PC-3 (cell line): ENCODE measurements around the gene KCNQ1. TPM values are rescaled to one million over a fixed set of nuclear protein-coding genes. Genes with fewer than 3 reads are reported as not detected.

Experiments
- ATAC-seq: fragments of 200-7000 bp; cut with Tn5 transposase; 2 replicates; pipeline ENCODE4 v1.9.1; 2020; ENCODE audit warnings: mild to moderate bottlenecking, moderate library complexity
- BruUV-seq: library from RNA; stranded (reverse); fragments of 400-500 nt; replicated peaks from 2 replicates; lab custom pipeline; 2021; lab: Mats Ljungman, UMichigan
- CTCF ChIA-PET: fragments of 300-600 bp; sonication (Branson Sonifier 250); formaldehyde crosslinking; loops from one replicate; lab custom pipeline; 2022; ENCODE audit warnings: antibody characterized with exemption; lab: Charles Lee
- POLR2A ChIA-PET: fragments of 300-600 bp; sonication (Branson Sonifier 250); formaldehyde crosslinking; loops from one replicate; lab custom pipeline; 2022; ENCODE audit warnings: antibody characterized with exemption; ENCODE audit not compliant: unreplicated experiment; lab: Charles Lee
- DNase-seq: peaks from one replicate; pipeline ENCODE4 v3.0.0-alpha.2; 2015
- H2AFZ ChIP-seq: fragments of 300-600 bp; sonication (generic); 2 replicates; pipeline ENCODE4 v1.6.0; 2016; ENCODE audit warnings: antibody characterized with exemption, low read length
- H3F3A ChIP-seq: fragments of 300-600 bp; sonication (generic); one replicate; pipeline ENCODE4 v1.6.0; 2017; ENCODE audit warnings: antibody characterized with exemption, low read length, control low read depth, mild to moderate bottlenecking; ENCODE audit not compliant: unreplicated experiment
- H3K27ac ChIP-seq: fragments of 300-600 bp; sonication (generic); 2 replicates; pipeline ENCODE4 v1.5.1; 2016; ENCODE audit warnings: mild to moderate bottlenecking, low read length
- H3K27me3 ChIP-seq: fragments of 300-600 bp; sonication (generic); 2 replicates; pipeline ENCODE4 v1.6.1; 2016; ENCODE audit warnings: low read length, mixed read lengths
- H3K36me3 ChIP-seq: fragments of 300-600 bp; sonication (generic); 2 replicates; pipeline ENCODE4 v1.6.1; 2016; ENCODE audit warnings: low read depth, mixed run types, low read length, mixed read lengths
- H3K4me1 ChIP-seq: fragments of 300-600 bp; sonication (generic); 2 replicates; pipeline ENCODE4 v1.5.1; 2016; ENCODE audit warnings: low read length; ENCODE audit not compliant: insufficient read depth
- H3K4me2 ChIP-seq: fragments of 300-600 bp; sonication (generic); 2 replicates; pipeline ENCODE4 v1.6.0; 2016; ENCODE audit warnings: low read length
- H3K4me3 ChIP-seq: fragments of 300-600 bp; sonication (generic); 2 replicates; pipeline ENCODE4 v1.5.1; 2016; ENCODE audit warnings: mild to moderate bottlenecking, low read length, mixed read lengths
- H3K79me2 ChIP-seq: fragments of 300-600 bp; sonication (generic); 2 replicates; pipeline ENCODE4 v1.6.1; 2017; ENCODE audit warnings: low read length, mixed read lengths
- H3K9ac ChIP-seq: fragments of 300-600 bp; sonication (generic); 2 replicates; pipeline ENCODE4 v1.6.0; 2016; ENCODE audit warnings: mild to moderate bottlenecking, low read length
- H3K9me2 ChIP-seq: fragments of 300-600 bp; sonication (generic); replicated peaks from 2 replicates; pipeline ENCODE4 v1.6.1; 2016; ENCODE audit warnings: mixed run types, low read length, mixed read lengths
- H3K9me3 ChIP-seq: fragments of 300-600 bp; sonication (generic); 2 replicates; pipeline ENCODE4 v1.6.1; 2016; ENCODE audit warnings: low read length, mixed read lengths
- H4K20me1 ChIP-seq: fragments of 300-600 bp; sonication (generic); 2 replicates; pipeline ENCODE4 v1.6.1; 2016; ENCODE audit warnings: low read length, mixed read lengths
- EZH2 ChIP-seq: fragments of 300-600 bp; sonication (generic); IDR thresholded peaks from one replicate; pipeline ENCODE4 v1.6.1; 2017; ENCODE audit warnings: antibody characterized with exemption, mild to moderate bottlenecking, low read length; ENCODE audit not compliant: unreplicated experiment
- EZH2phosphoT487 ChIP-seq: fragments of 300-600 bp; sonication (generic); IDR thresholded peaks from 2 replicates; pipeline ENCODE4 v1.6.1; 2018; ENCODE audit warnings: mild to moderate bottlenecking, antibody characterized with exemption, low read length, borderline replicate concordance
- intact Hi-C: fragments of 100-400 bp; cut with micrococcal nuclease; formaldehyde crosslinking; loops from 2 replicates; pipeline ENCODE4 v1.9.0; 2023
- total RNA-seq: library from RNA; depleted of rRNA; stranded (reverse); fragments of >200 nt; gene quantifications from 2 replicates; pipeline ENCODE4 v1.2.3, GENCODE V29; 2014
- TF ChIP-seq, protein P1 (sequence below): fragments of 300-600 bp; sonication (generic); conservative IDR thresholded peaks from 2 replicates; pipeline ENCODE4 v1.5.1; 2017; ENCODE audit warnings: antibody characterized with exemption, low read depth, mild to moderate bottlenecking, low read length

The KCNQ1 gene
- total RNA-seq, 1 experiment from 2014 or later: 0.40 TPM

DNA sequence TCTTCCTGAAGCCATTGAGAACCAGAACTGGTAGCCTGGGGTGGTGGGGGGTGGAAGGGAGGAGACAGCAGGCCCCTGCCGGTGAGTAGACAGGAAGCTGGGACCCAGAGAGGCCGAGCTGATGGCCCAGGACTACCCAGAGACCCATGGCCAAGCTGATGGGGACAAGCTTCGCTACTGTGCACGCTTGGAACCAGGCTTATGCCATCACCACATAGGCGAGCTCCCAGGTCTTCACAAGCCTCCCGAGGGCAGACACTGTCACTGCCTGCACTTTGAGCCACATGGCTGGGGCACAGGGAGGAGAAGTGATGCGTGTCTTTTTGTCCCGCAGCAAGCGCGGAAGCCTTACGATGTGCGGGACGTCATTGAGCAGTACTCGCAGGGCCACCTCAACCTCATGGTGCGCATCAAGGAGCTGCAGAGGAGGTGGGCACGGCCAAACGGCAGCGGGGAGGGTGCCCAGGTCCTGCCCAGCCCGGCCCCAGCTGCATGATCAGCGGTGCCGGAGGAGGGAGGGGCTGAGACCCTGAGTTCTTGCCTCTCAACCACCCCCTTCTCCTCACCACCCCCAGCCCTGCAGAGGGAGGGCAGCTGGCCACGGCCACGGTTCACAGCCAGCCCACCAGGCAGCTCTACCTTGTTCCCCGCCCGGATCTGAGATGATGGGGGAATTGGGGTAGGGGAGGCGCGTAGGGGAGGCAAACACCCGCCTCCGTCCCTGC is 331.0 kb downstream of the KCNQ1 start:
- Histone ChIP-seq H3K4me2 (no peak overlapping the region), H3K9me3 (no peaks in the 10 kb centered on the region), H3K36me3 (no peaks in the 10 kb centered on the region), H3K4me3 (no peak overlapping the region), H3F3A (no peaks in the 10 kb centered on the region), H2AFZ (no peak overlapping the region), H4K20me1 (no peaks in the 10 kb centered on the region), H3K27me3 (no peaks in the 10 kb centered on the region), H3K9ac (no peak overlapping the region), H3K4me1 (peaks cover 25% of the 10 kb centered on the region), H3K27ac (no peak overlapping the region), H3K9me2 (no peaks in the 10 kb centered on the region), H3K79me2 (no peaks in the 10 kb centered on the region)
- ChIA-PET CTCF (no interaction called here), POLR2A (interaction anchor here (0.6 kb wide), 1 partner anchor 89 kb away, joined by 7 read pairs; no protein-coding TSS in a partner anchor)
- intact Hi-C loops: no loop called here
- no peak for TF ChIP-seq EZH2phosphoT487
- no peak for TF ChIP-seq EZH2
- TF ChIP-seq, protein P1, sequence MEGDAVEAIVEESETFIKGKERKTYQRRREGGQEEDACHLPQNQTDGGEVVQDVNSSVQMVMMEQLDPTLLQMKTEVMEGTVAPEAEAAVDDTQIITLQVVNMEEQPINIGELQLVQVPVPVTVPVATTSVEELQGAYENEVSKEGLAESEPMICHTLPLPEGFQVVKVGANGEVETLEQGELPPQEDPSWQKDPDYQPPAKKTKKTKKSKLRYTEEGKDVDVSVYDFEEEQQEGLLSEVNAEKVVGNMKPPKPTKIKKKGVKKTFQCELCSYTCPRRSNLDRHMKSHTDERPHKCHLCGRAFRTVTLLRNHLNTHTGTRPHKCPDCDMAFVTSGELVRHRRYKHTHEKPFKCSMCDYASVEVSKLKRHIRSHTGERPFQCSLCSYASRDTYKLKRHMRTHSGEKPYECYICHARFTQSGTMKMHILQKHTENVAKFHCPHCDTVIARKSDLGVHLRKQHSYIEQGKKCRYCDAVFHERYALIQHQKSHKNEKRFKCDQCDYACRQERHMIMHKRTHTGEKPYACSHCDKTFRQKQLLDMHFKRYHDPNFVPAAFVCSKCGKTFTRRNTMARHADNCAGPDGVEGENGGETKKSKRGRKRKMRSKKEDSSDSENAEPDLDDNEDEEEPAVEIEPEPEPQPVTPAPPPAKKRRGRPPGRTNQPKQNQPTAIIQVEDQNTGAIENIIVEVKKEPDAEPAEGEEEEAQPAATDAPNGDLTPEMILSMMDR: no peak
- no TSS peak for BruUV-seq
- ATAC-seq: no peak
- DNase-seq: no peak

DNA sequence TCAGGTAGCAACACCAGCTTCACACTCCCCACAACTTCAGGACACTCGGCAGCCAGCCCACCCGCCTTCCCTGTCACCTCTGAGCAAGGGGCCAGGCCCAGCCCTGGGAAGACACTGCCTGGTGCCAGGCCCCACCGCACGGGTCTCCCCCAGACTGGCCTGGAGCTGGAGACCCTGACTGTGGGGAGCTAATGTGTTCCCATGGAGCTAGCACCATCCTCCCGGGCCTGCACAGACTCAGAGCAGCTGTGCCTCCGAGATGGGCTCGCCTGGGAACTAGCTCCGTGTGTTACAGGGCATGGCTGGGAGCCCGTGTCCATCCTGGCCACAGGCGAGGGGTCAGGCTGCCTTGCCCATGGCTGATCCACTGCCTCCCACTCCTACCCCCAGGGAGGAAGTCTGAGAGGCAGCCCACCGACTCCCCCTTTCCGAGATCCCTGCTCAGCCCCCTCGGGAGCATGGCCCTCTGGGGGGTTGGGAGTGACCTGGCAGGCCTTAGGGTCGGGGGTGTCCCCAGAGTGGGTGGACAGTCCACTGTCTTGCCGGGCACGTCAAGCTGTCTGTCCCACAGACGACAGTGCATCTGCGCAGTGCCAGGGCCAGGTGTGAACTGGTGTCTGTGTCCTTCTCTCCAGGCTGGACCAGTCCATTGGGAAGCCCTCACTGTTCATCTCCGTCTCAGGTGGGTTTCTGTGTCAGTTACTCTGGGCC is 331.7 kb downstream of the KCNQ1 start:
- Histone ChIP-seq H3K27ac (no peak overlapping the region), H2AFZ (no peak overlapping the region), H3K27me3 (no peaks in the 10 kb centered on the region), H3K9me2 (no peaks in the 10 kb centered on the region), H3K4me1 (peaks cover 25% of the 10 kb centered on the region), H3K4me3 (no peak overlapping the region), H3K9me3 (no peaks in the 10 kb centered on the region), H3K79me2 (no peaks in the 10 kb centered on the region), H3K4me2 (no peak overlapping the region), H3F3A (no peaks in the 10 kb centered on the region), H3K9ac (no peak overlapping the region), H3K36me3 (no peaks in the 10 kb centered on the region), H4K20me1 (no peaks in the 10 kb centered on the region)
- ChIA-PET POLR2A (interaction anchor here (0.6 kb wide), 1 partner anchor 90 kb away, joined by 7 read pairs; no protein-coding TSS in a partner anchor), CTCF (no interaction called here)
- no peak for DNase-seq
- no TSS peak for BruUV-seq
- ATAC-seq: no peak
- intact Hi-C loops: no loop called here
- TF ChIP-seq EZH2phosphoT487 (no peak), EZH2 (no peak)
- TF ChIP-seq, protein P1: no peak
